GM12878 (cell line): ENCODE measurements around the gene MTIF2. TPM values are rescaled to one million over a fixed set of nuclear protein-coding genes. Genes with fewer than 3 reads are reported as not detected.

Experiments used
- ATAC-seq: fragments of 200-7000 bp; cut with Tn5 transposase; 3 replicates; pipeline ENCODE4 v1.9.1; 2020; ENCODE audit warnings: mild to moderate bottlenecking, moderate library complexity
- BruUV-seq: library from RNA; stranded (reverse); fragments of 400-500 nt; replicated peaks from 2 replicates; lab custom pipeline; 2021; lab: Mats Ljungman, UMichigan
- CTCF ChIA-PET: fragments of 300-600 bp; sonication (Branson Sonifier 250); formaldehyde crosslinking; extraction: SDS; loops from one replicate; lab custom pipeline; 2021; ENCODE audit warnings: inconsistent platforms; lab: Yijun Ruan, JAX
- POLR2A ChIA-PET: fragments of 350-600 bp; formaldehyde crosslinking; extraction: SDS; loops from one replicate; lab custom pipeline; 2021; ENCODE audit warnings: inconsistent platforms; lab: Charles Lee
- RAD21 ChIA-PET: fragments of 300-600 bp; sonication (Branson Sonifier 250); formaldehyde crosslinking; loops from one replicate; lab custom pipeline; 2023; ENCODE audit warnings: antibody characterized with exemption; ENCODE audit not compliant: unreplicated experiment; lab: Charles Lee
- SMC1A ChIA-PET: fragments of 300-600 bp; sonication (Branson Sonifier 250); formaldehyde crosslinking; loops from one replicate; lab custom pipeline; 2023; ENCODE audit not compliant: unreplicated experiment, uncharacterized antibody; lab: Charles Lee
- DNase-seq: peaks from one replicate; pipeline ENCODE4 v3.0.0-alpha.2; 2011; ENCODE audit warnings: low read depth, low spot score
- FAIRE-seq: peaks from 3 replicates; lab custom pipeline; 2011; peaks lifted over from hg19 to GRCh38; lab: Jason Lieb, UNC
- H2AFZ ChIP-seq: 2 replicates; pipeline ENCODE4 v1.6.0; 2011; ENCODE audit warnings: low read depth, low read length, control low read depth; ENCODE audit not compliant: control insufficient read depth
- H3K27ac ChIP-seq: 2 replicates; pipeline ENCODE4 v1.5.1; 2011; ENCODE audit warnings: control low read depth; ENCODE audit not compliant: control insufficient read depth, insufficient read depth
- H3K27me3 ChIP-seq, 2 experiments: replicated peaks in 1 of 2; 2 replicates each; pipeline versions ENCODE4 v1.6.0 to v1.6.1; 2011; ENCODE audit warnings: low read length in 1 of 2; ENCODE audit not compliant: control insufficient read depth in 2 of 2, insufficient read depth in 2 of 2
- H3K36me3 ChIP-seq, 2 experiments: 2 replicates each; pipeline ENCODE4 v1.5.1; 2011; ENCODE audit warnings: low read length in 1 of 2; ENCODE audit not compliant: control insufficient read depth in 2 of 2, insufficient read depth in 2 of 2
- H3K4me1 ChIP-seq: 2 replicates; pipeline ENCODE4 v1.6.1; 2011; ENCODE audit warnings: mild to moderate bottlenecking, low read length, moderate library complexity, mixed read lengths; ENCODE audit not compliant: control insufficient read depth, insufficient read depth
- H3K4me2 ChIP-seq: 2 replicates; pipeline ENCODE4 v1.6.0; 2011; ENCODE audit warnings: control low read depth; ENCODE audit not compliant: control insufficient read depth, insufficient read depth
- H3K4me3 ChIP-seq: fragments of 200-600 bp; sonication (generic); 2 replicates; pipeline ENCODE4 v1.5.1; 2016
- H3K79me2 ChIP-seq: 2 replicates; pipeline ENCODE4 v1.6.0; 2011; ENCODE audit warnings: low read length; ENCODE audit not compliant: control insufficient read depth, insufficient read depth
- H3K9ac ChIP-seq: 2 replicates; pipeline ENCODE4 v1.8.0; 2011; ENCODE audit warnings: low read length, control low read depth, mixed read lengths; ENCODE audit not compliant: control insufficient read depth, insufficient read depth
- H3K9me3 ChIP-seq: replicated peaks from 3 replicates; pipeline ENCODE4 v1.5.1; 2011; ENCODE audit warnings: mild to moderate bottlenecking, low read length; ENCODE audit not compliant: control insufficient read depth, insufficient read depth
- H4K20me1 ChIP-seq: 2 replicates; pipeline ENCODE4 v1.6.0; 2011; ENCODE audit not compliant: control insufficient read depth, insufficient read depth
- KLF5 ChIP-seq: fragments of 450-650 bp; IDR thresholded peaks from 2 replicates; pipeline ENCODE4 v1.6.1; 2014; ENCODE audit warnings: mild to moderate bottlenecking; ENCODE audit not compliant: partially characterized antibody
- MTA3 ChIP-seq: IDR thresholded peaks from 2 replicates; pipeline ENCODE4 v1.6.1; 2012; ENCODE audit warnings: low read length, inconsistent platforms, borderline replicate concordance
- POLR2A ChIP-seq: IDR thresholded peaks from 2 replicates; pipeline ENCODE4 v1.6.1; 2011; ENCODE audit warnings: low read depth, mild to moderate bottlenecking, low read length
- POLR2AphosphoS2 ChIP-seq: IDR thresholded peaks from 2 replicates; pipeline ENCODE4 v1.6.1; 2011; ENCODE audit warnings: low read depth, mild to moderate bottlenecking, low read length, improper control_type of control experiment, moderate library complexity
- WGBS: methylation state at CpG from one replicate; pipeline ENCODE4 v1.1.6; 2016; ENCODE audit warnings: low lambda C conversion rate; ENCODE audit not compliant: insufficient replicate concordance, insufficient coverage; ENCODE audit errors: missing lambda C conversion rate; 5-methylcytosine and 5-hydroxymethylcytosine counted together
- in situ Hi-C: fragments of 300-500 bp; cut with MboI; formaldehyde crosslinking; loops from 9 replicates; pipeline ENCODE4 v1.14.3; 2018; ENCODE audit warnings: mixed read lengths
- intact Hi-C: fragments of 100-400 bp; cut with micrococcal nuclease; formaldehyde crosslinking; loops from one replicate; pipeline ENCODE4 v1.14.2; 2022; ENCODE audit not compliant: unreplicated experiment
- polyA plus RNA-seq, 11 experiments: library from polyadenylated mRNA; depleted of rRNA in 4 of 11; unstranded in 6 of 11; stranded (reverse) in 5 of 11; fragments of >200 nt; fragmentation: Nextera tagmentation in 4 of 11; fragmentation: Illumina TruSeq in 1 of 11; extraction: Ambion mirVana in 4 of 11; extraction: Trizol in 1 of 11; gene quantifications; 1 replicate in 1 of 11; 2 replicates in 10 of 11; pipeline versions ENCODE4 v1.2.1 to v1.2.3, GENCODE V29; 2011 to 2016; ENCODE audit warnings: inconsistent platforms in 2 of 11, missing spikeins in 2 of 11, low read depth in 1 of 11
- total RNA-seq, 4 experiments: library from RNA; depleted of rRNA in 3 of 4; stranded (reverse); fragments of >200 nt in 3 of 4; fragmentation: Illumina TruSeq in 1 of 4; extraction: Trizol in 1 of 4; gene quantifications; 2 replicates each; pipeline versions ENCODE4 v1.2.1 to v1.2.3, GENCODE V29; 2013 to 2021
- TF ChIP-seq, protein P1 (sequence below): IDR thresholded peaks from 2 replicates; pipeline ENCODE4 v1.6.1; 2011; ENCODE audit warnings: borderline replicate concordance, low read depth, mild to moderate bottlenecking, moderate library complexity, low read length; ENCODE audit not compliant: insufficient read depth, poor library complexity, severe bottlenecking

The MTIF2 gene
- total and polyA plus RNA-seq, 10 of the 15 experiments (the other 5 are each of a cell fraction or from before 2014, with no cell fraction given) = 26.4 to 63.7 (median 40.0) TPM

DNA sequence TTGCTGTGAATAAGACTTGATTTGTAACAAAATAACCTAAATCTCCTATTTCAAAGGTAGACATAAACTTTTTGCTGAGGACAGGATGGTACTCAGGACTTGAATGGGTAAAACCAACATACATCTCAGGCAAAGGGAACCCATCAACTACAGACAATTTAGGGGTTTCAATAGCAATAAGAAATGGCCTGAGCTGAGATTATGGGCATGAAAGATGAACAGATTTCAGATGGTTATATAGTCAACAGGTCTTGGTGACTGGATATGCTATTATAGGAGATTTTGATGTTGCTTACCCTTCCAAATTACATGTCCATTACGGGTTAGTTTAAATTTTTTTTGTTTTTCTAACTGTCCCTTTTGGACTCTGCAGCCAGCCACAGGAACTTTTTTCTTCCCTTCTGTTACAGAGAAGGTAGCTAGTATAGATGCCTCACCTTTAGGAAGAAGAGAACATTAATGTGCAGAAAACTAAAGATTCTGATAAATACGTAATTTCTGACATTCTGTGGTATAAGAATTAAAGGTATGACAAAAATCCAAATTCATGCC lies 32.0 kb downstream of the MTIF2 start:
- Histone ChIP-seq H3K4me3 (no peak overlapping the region), H3K4me1 (peaks cover 3% of the 10 kb centered on the region; the same call in 1 of the 2 replicates), H3K9me3 (no peaks in the 10 kb centered on the region), H3K79me2 (peaks cover 37% of the 10 kb centered on the region), H3K27ac (no peak overlapping the region), H2AFZ (no peak overlapping the region), H3K4me2 (no peak overlapping the region), H3K9ac (no peak overlapping the region), H3K36me3 (peaks cover 3 to 19% of the 10 kb centered on the region in 2 experiments), H3K27me3 (no peaks in the 10 kb centered on the region), H4K20me1 (no peaks in the 10 kb centered on the region)
- TF ChIP-seq, protein P1, sequence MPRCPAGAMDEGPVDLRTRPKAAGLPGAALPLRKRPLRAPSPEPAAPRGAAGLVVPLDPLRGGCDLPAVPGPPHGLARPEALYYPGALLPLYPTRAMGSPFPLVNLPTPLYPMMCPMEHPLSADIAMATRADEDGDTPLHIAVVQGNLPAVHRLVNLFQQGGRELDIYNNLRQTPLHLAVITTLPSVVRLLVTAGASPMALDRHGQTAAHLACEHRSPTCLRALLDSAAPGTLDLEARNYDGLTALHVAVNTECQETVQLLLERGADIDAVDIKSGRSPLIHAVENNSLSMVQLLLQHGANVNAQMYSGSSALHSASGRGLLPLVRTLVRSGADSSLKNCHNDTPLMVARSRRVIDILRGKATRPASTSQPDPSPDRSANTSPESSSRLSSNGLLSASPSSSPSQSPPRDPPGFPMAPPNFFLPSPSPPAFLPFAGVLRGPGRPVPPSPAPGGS = peak; percentile 50
- TF ChIP-seq POLR2A = 0 out of 2 replicates have a peak, but pooled peaks have one; percentile 15
- TF ChIP-seq POLR2AphosphoS2 = peak; percentile 54; the same call in 1 of the 2 replicates
- TF ChIP-seq KLF5 = no peak
- peak; percentile 10; the same call in 1 of the 2 replicates for TF ChIP-seq MTA3
- ChIA-PET CTCF (no interaction called here), RAD21 (no interaction called here), SMC1A (interaction anchor here (1.2 kb wide), 1 partner anchor 10 kb away, joined by 6 read pairs; no protein-coding TSS in a partner anchor), POLR2A (interaction anchor here (0.7 to 0.9 kb wide), 2 partner anchors 21 to 36 kb away, joined by 3 read pairs; no protein-coding TSS in a partner anchor)
- FAIRE-seq = no peak
- DNase-seq = no peak
- no TSS peak for BruUV-seq
- intact Hi-C loops = no loop called here
- WGBS = 95% methylated on average over 2 of the region's 2 CpGs
- no peak for ATAC-seq
- in situ Hi-C loops = no loop called here
